GF-D8 (cell line): Measurements from ENCODE around the gene DGKI.

Experiments
- DNase-seq: peaks from one replicate; lab custom pipeline; 2025; lab: John Stamatoyannopoulos, UW

DGKI gene

DNA sequence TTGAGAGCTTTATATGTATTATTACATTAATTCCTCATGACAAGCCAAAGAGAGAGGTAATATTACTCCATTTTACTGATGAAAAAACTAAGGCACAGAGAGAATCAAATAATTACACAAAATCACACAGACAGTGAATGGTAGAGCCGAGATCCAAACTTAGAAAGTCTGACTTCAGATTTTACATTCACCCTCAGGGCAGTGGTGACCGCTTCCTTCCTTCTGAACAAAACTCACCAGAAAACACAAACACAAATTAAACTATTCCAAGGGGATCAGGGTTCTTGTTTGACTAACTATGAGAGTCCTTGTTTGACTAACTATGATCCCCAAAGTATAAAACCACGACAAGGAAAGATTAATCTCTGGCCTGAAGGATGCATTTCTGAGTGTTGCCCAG lies 435.3 kb downstream of the DGKI start:
- no peak for DNase-seq

DNA sequence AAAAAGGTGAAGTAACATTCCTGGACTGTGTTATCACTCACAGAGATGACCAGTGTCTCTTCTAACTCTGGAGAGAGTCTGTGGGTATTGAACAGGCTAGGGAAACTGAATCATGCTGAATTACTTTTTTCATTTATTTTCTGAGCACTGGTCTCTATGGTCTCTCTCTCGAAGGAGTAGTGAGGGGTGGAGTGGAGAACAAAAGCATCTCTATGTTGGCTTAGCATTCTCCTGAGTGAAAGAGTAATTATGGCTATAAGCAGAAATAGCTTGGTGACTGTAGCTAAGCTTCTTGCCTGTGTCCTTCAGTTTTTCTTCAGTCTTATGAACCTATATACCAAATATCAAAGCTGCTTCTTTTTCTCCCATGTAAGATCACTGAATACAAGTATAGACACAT lies 438.6 kb downstream of the DGKI start:
- DNase-seq, result no peak

DNA sequence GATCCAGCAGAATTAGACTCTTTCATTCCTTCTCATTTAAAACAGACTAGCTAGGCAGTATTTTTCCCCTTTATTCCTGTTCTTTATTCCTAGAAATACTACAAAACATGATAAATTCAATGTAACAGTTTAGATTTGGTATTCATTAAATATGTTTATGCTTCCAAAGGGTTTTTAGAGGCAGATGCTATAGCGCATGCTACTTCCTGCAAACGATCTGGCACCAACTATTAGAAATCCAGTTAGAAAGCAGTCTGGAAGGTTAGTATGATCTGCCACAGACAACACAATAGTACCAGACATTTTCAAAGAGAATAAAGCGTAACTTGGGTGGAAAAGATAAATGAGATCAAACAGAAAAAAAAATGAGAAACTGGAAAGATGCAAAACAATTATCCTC lies 439.7 kb downstream of the DGKI start:
- DNase-seq, result no peak

DNA sequence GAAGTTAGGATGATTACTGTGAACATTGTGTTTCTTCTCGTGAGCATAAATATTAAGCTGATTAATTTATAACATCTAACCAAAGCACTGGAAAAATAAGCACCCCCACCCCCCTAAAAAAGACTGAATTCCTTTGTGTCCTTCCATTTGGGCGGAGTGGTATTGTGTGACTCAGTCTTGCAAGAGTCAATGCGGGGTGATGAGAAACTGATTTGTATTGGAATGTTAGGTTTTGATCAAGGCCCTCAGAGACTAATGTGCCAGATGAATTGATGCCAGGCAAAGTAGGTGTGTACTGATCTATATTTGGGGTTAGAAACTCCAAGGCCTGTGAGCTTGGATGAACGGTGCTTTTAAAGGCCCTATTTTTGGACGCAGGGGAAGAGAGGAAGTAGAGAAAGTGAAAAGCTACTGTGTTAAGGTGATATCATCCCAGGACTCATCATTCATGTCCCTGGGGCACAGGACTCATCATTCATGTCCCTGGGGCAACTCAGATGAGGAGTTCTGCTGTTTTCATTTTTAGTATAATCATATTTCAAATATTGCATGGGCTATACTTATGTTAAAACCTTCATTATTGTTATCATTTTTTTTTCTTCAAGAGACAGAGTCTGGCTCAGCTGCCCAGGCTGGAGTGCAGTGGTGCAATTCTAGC lies 442.0 kb downstream of the DGKI start:
- no peak for DNase-seq

DNA sequence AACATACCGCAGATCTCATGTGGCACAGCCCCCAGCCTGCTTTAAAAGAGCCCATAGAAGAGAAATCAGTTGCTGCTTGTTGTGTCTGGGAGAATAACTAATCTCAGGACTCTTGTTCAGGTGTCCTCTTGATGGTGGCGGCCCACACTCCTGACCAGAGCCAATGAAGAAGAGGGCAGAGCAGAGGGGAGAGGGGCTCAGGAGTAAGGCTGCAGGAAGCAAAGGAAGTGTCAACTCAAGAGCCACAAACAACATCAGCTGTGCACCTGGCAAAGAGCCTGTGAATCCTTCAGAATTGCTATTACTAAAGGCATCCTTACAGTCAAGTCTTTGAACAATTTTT lies 443.4 kb downstream of the DGKI start:
- DNase-seq, result no peak

DNA sequence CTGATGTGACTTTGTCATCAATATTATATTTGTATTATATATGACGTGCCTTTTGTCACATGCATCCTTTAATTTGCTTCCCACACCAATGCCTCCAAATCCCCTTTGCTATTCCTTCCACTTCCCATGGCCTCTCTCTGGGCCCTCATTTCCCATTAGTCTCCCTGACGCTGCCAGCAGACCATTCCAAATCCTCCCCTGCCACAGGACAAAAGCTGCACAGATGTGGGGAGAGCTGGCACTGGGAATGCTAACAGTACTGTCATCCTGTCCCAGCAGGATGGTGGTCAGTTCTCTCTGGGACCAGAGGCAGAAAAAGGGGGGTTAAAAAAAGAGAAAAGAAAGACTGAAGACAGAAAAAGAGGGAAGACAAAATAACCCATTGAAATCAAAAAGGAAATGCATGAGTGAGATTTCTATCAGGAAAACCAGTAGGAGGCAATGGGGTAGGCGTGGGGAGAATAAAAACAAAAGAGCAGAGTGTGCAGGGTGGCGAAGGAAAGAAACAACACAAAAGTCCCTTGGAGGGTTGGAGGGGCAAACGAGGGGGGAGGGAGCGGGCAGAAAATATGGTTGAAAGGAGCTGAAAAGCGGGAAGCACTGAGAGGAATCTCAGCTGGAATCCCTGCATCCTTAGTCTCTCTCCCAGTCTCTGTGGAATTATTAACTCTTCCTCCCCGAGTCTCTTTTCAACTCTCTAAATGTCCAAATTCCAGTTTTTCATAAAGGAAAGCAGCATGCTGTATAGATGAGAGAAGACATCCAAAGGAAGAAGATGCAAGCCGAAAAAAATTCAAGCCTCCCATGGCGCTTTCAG lies 444.0 kb downstream of the DGKI start:
- DNase-seq, result no peak

DNA sequence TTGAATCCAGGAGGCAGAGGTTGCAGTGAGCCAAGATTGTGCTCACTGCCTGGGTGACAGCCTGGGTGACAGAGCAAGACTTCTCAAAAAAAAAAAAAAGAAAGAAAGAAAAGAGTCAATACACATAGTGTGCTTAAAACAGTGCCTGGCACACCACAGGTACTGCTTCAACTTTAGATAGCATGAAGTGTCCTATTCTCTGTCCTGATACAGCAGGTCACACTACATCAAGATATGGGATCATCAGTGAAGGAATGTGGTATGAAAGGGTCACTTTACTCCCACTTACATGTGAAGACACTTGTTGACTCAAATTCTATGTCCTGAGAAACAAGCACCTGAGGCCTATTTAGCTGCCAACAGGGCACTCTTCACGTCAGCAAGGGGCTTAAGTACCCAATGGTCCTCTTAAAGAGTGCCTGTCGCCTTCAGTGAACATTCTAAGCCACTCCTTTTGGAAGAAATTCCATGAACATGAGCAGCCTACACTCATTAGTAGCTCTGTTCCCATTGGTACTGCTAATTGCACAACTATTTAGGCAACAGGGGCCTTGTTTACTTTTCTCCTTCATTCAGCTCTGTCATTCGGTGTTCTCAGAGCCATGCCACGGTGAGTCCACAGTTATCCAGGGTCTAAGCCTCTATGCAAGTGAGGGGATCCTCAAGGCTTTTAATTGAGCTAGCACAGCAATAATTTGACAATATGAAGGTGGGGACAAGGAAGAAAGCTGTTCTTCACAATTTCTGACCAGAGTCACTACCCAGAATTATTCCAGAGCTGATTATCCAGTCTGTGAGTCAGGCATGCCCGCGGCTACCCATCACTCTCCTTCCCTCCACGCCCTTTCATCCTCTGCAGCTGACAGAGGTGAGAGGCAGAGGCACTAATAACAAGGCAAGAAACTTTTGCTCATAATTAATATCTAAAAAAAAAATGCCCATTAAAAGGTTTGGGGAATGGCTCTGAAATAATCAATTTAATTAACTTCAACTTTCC lies 446.6 kb downstream of the DGKI start:
- DNase-seq, result no peak

DNA sequence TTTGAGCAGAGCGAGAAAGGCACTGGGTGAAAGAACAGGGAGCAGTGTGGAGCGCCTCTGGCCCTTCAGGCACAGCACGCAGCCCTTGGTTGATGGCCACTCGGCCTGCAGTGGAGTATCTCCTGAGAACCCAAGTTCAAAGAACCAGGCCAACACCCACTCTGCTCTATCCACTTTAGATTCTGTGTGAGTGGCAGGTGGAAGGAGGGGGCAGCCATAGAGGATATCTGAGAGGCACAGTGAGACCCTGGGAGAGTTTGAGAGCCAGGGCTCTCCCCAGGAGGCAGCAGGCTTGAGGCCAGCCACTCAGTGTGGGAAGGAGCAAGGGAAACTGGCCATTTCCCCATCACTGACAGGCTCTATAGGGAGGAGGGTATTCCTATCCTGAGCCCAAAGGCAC lies 450.7 kb downstream of the DGKI start:
- no peak for DNase-seq

DNA sequence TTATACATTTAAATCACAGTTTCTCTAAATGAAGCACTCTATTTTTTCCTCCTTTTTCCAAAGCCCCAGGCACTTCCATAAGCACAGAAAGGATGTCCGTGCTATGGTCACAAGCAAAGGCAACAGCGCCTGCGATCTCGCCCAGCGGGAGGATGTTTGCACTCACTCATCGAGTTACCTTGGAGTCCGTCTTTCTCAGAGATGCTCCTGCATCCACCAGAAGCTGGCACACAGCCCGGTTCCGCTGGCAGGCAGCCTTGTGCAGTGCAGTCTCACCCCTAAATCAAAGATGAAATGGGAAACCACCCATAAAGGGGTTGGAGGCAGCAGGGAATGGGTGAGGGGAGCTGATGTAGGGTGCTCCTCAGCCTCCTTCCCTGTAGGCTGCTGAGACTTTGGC lies 451.4 kb downstream of the DGKI start:
- no peak for DNase-seq

DNA sequence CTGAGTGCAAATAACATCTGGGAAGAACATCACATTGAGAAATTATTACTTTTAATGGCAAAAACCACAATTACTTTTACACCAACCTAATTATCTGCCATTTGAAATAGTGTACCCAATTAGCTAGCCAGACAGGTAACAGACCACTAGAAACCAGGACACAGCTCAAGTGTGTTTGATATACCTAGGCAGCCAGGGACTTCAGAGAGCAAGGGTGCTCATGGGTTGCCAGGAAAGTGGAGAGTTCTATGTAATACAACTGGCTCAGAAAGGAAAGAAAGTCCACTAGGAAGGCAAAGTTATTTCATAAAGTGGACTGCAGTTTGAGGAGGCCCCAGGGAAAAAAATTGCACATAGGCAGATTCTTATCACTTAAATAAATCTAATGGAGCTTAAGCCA lies 453.2 kb downstream of the DGKI start:
- no peak for DNase-seq

DNA sequence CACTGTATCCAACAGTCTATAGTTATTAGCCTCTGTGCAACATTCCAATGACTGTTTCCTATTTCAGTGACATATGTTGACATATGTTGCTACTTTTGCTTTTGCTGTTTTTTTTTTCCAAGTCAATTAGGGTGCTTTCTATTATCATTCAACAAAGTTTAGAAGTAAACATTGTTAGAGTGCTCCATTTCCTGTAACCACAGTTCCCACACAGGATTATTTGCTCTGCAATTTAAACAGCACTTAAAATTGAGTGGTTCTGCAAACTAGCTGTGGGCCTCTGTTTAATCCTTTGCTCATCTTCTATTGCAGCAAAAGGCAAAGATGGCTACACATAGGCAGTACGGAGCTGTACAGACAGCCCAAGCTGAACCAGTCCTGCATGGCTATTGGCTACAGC lies 456.7 kb downstream of the DGKI start:
- no peak for DNase-seq

DNA sequence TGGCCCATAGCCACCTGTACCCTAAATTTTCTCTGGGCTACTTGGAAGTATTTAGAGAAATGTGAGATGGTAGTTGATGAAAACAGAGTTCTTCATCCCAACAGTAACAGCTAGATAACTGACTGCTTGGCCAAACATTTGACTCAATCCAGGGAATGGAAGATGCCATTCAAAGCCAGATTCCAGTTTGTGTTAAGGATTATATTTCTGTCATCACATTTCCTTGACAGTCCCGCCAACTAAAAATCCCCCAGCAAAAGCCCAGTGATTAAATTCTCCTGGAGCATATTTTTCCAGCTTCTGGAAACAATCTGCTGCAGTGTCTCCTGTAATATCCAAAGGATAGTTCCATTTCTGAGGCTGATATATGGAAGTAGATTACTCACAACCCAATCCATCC lies 457.9 kb downstream of the DGKI start:
- no peak for DNase-seq

DNA sequence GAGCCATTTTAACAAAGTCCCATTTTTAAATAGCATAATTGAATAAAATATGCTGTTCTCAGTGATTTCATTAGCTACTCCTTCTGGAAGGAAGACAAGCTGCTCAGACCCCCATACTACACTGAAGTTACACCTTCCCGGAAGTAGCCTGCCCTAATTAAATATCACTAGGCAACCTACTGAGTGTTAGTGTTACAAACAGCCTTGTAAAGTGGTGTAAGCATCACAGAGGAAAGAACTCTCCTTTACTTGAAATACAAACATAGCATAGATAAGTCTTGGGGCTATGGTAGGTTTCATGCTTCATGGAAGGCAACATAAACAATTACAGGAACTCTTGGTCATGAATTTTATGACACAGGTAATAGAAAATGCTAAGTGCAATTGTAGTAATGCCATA lies 459.8 kb downstream of the DGKI start:
- DNase-seq, result no peak

DNA sequence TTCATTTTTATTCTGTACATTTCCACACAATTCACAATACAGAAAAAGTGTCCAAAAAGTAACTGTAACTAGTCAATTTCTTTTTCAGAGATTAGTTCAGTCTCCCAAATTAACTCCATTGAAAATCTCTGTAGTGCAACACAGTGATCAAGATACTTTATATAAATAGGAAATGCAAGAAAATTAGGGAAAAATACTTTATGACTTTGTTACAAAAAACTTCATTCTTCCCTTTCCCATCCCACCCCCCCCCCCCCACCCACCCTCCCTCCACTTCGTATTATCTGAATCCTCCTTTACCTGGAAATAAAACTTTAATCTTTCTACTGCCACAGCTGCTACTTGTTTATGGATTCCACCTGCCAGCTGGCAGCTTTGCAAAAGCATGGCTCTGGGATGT lies 465.7 kb downstream of the DGKI start:
- no peak for DNase-seq

DNA sequence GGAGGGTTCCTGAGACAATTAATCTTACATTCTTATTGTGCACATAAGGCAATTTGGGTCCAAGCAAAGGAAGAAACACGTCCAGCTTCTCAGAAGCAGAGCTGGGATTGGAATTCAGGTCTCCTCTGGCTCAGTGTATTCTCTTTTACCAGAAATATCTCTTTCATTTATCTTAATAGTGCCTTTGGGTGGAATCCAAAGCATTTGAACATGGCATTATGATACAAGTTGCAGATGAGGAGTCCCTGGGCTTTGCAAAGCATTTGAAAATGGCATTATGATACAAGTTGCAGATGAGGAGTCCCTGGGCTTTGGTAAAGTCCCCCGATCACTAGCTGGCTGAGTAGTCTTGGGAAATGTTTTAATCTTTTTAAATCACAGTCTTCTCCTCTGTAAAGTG lies 473.3 kb downstream of the DGKI start:
- no peak for DNase-seq

DNA sequence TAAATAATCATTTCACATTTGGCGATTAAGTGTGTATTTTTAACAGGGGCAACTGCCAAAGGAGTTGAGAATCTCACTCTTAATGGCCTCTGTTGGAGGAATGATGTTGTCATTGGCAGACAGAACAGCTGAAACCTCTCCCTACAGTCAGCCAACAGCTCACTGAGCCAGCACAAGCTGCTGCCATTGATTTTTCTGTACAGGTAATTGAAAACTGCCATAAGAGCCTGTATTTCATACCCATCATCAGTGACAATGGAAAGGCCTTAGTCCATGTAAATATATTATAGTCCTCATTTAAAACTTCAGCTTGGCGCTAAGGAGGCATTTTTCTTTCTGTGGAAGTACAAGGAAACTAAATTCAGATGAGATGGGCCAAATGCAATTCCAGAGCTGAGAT lies 475.2 kb downstream of the DGKI start:
- DNase-seq, result no peak

DNA sequence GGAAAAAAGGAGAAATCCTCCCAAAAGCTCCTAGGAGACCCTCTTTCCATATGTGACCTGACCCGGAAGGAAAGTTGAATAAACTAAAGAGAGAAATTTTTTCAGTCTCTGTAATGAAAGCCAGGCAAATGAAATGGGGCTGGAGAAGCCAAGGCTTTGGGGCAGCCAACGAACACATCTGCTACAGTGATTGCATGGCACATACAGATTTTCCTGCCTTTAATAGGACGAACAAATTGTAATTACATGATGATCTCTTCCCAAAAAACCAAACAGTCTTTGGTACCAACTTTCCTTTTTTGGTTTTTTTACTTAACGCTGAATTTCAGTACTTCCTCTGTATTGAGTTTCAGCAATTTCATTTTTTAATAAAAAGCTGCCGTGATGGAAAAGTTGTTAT lies 479.8 kb downstream of the DGKI start:
- no peak for DNase-seq

DNA sequence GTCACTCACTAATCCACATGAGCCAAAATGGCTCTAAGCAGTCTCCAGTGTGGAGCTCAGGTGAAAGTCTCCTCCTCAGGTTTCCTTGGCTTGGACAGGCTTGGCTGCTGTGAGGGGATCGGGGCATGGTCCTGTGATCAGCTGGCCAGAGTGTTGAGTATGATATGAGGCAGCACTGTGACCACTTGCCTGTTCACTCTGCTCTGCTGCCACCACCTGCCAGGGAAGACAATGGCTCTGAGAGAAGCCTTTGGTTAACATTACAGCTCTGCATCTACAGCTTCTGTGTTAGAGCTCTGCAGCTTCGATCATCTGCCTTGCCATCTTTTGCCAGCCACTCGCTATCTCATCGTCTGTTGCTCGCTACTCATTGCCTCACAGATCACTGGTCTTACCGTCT lies 483.1 kb downstream of the DGKI start:
- no peak for DNase-seq

DNA sequence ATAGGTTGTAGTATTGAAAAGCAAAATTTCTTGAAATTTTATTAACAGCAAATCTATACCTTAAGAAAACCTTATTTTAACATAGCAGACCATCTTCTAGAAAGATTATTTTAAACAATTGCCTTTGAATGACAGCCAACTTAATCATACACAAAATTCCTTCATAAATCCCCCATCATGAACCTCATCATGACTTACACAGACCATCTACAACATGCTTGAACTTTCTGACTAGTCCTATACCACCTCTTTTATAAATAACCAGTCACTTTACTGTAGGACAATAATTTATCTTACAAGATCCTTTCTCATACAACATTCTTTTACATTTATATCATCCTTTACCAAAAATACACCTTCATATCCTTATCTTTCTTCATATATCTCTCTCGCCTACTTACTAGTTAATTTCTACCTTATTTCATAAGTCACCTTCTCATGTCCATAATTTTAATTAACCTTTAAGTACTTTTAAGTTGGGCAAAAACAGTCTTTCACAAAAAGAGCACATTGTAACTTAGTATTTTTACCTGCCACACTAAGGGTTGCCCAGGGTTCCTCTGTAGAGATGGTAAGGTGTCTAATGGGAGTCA lies 486.6 kb downstream of the DGKI start:
- no peak for DNase-seq

DNA sequence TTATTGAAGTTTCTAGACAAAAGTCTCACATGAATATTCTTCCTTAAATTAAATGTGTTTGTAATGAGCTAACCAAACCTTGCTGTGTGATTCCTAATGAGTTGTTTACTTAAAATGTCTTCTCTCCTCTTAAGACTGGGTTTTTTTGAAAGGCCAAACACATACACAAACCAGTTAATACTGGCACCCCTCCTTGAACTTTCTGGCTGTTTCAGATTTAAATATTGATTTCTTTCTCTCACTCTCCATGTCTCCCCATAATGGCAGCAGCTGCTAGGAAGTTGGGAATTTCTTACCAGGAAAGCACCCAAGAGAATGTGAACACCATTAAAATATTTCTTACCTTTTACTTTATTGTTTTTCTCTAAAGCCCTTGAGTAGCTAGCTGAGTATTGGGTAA lies 491.8 kb downstream of the DGKI start:
- no peak for DNase-seq

DNA sequence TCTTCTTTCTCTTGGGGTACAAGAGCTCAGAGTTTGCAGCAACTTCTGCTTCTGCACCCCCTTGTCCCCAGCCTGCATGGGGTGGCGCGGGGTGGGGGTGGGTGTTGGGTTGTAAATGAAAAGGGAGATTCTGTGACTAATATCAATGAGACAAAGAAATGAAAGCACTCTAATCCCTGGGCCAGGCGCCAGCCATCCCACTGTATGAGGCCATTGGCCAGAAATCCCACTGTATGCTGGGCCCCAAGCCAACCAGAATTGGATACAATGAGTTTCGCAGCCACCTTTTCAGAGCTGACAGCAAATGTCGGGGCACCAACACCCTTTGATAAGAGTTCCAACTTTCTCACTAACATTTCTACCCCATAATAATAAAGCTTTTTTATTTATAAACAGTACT lies 492.4 kb downstream of the DGKI start:
- no peak for DNase-seq

DNA sequence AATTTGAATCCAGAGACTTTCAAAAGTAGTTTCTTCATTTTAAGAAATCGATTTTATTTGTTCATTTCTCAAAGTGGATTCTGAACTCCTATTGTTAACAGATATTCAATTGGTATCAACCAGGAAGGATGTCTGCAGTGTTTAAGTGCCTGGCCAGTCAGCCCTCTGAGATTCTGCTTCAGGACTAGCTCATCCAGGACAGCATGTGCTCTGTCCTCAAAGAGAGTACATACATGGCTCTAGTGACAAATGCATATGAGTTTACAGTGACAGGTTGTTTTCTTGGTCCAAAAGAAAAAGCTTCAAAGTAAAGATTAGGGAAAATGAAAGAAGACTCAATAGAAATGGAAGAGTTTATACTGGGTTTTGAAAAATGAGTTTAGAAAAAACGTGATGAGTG lies 494.8 kb downstream of the DGKI start:
- no peak for DNase-seq
